GM12878 (cell line): ENCODE results near the gene SF3B6. TPM values are rescaled to one million over a fixed set of nuclear protein-coding genes. Genes with fewer than 3 reads are reported as not detected.
"Not testable (repeated sequence)": the region's sequence is repeated elsewhere in the genome, so short reads cannot be mapped to it uniquely, and the experiment has no call there.

ENCODE experiments used
- ATAC-seq: fragments of 200-7000 bp; cut with Tn5 transposase; 3 replicates; pipeline ENCODE4 v1.9.1; 2020; ENCODE audit warnings: mild to moderate bottlenecking, moderate library complexity
- BruUV-seq: library from RNA; stranded (reverse); fragments of 400-500 nt; replicated peaks from 2 replicates; lab custom pipeline; 2021; lab: Mats Ljungman, UMichigan
- CTCF ChIA-PET: fragments of 300-600 bp; sonication (Branson Sonifier 250); formaldehyde crosslinking; extraction: SDS; loops from one replicate; lab custom pipeline; 2021; ENCODE audit warnings: inconsistent platforms; lab: Yijun Ruan, JAX
- POLR2A ChIA-PET: fragments of 350-600 bp; formaldehyde crosslinking; extraction: SDS; loops from one replicate; lab custom pipeline; 2021; ENCODE audit warnings: inconsistent platforms; lab: Charles Lee
- RAD21 ChIA-PET: fragments of 300-600 bp; sonication (Branson Sonifier 250); formaldehyde crosslinking; loops from one replicate; lab custom pipeline; 2023; ENCODE audit warnings: antibody characterized with exemption; ENCODE audit not compliant: unreplicated experiment; lab: Charles Lee
- SMC1A ChIA-PET: fragments of 300-600 bp; sonication (Branson Sonifier 250); formaldehyde crosslinking; loops from one replicate; lab custom pipeline; 2023; ENCODE audit not compliant: unreplicated experiment, uncharacterized antibody; lab: Charles Lee
- DNase-seq: peaks from one replicate; pipeline ENCODE4 v3.0.0-alpha.2; 2011; ENCODE audit warnings: low read depth, low spot score
- FAIRE-seq: peaks from 3 replicates; lab custom pipeline; 2011; peaks lifted over from hg19 to GRCh38; lab: Jason Lieb, UNC
- H2AFZ ChIP-seq: 2 replicates; pipeline ENCODE4 v1.6.0; 2011; ENCODE audit warnings: low read depth, low read length, control low read depth; ENCODE audit not compliant: control insufficient read depth
- H3K27ac ChIP-seq: 2 replicates; pipeline ENCODE4 v1.5.1; 2011; ENCODE audit warnings: control low read depth; ENCODE audit not compliant: control insufficient read depth, insufficient read depth
- H3K27me3 ChIP-seq, 2 experiments: replicated peaks in 1 of 2; 2 replicates each; pipeline versions ENCODE4 v1.6.0 to v1.6.1; 2011; ENCODE audit warnings: low read length in 1 of 2; ENCODE audit not compliant: control insufficient read depth in 2 of 2, insufficient read depth in 2 of 2
- H3K36me3 ChIP-seq, 2 experiments: 2 replicates each; pipeline ENCODE4 v1.5.1; 2011; ENCODE audit warnings: low read length in 1 of 2; ENCODE audit not compliant: control insufficient read depth in 2 of 2, insufficient read depth in 2 of 2
- H3K4me1 ChIP-seq: 2 replicates; pipeline ENCODE4 v1.6.1; 2011; ENCODE audit warnings: mild to moderate bottlenecking, low read length, moderate library complexity, mixed read lengths; ENCODE audit not compliant: control insufficient read depth, insufficient read depth
- H3K4me2 ChIP-seq: 2 replicates; pipeline ENCODE4 v1.6.0; 2011; ENCODE audit warnings: control low read depth; ENCODE audit not compliant: control insufficient read depth, insufficient read depth
- H3K4me3 ChIP-seq: fragments of 200-600 bp; sonication (generic); 2 replicates; pipeline ENCODE4 v1.5.1; 2016
- H3K79me2 ChIP-seq: 2 replicates; pipeline ENCODE4 v1.6.0; 2011; ENCODE audit warnings: low read length; ENCODE audit not compliant: control insufficient read depth, insufficient read depth
- H3K9ac ChIP-seq: 2 replicates; pipeline ENCODE4 v1.8.0; 2011; ENCODE audit warnings: low read length, control low read depth, mixed read lengths; ENCODE audit not compliant: control insufficient read depth, insufficient read depth
- H3K9me3 ChIP-seq: replicated peaks from 3 replicates; pipeline ENCODE4 v1.5.1; 2011; ENCODE audit warnings: mild to moderate bottlenecking, low read length; ENCODE audit not compliant: control insufficient read depth, insufficient read depth
- H4K20me1 ChIP-seq: 2 replicates; pipeline ENCODE4 v1.6.0; 2011; ENCODE audit not compliant: control insufficient read depth, insufficient read depth
- BCL11A ChIP-seq: IDR thresholded peaks from 2 replicates; pipeline ENCODE4 v1.6.1; 2011; ENCODE audit warnings: low read depth, low read length
- CBFB ChIP-seq: IDR thresholded peaks from 2 replicates; pipeline ENCODE4 v1.6.1; 2016; ENCODE audit warnings: antibody characterized with exemption, low read depth
- ETV6 ChIP-seq, 2 experiments: fragments of 450-650 bp in 1 of 2; IDR thresholded peaks in 1 of 2; conservative IDR thresholded peaks in 1 of 2; 2 replicates each; pipeline ENCODE4 v1.6.1; 2014; ENCODE audit warnings: antibody characterized with exemption in 1 of 2, borderline replicate concordance in 1 of 2, low read depth in 1 of 2, mild to moderate bottlenecking in 1 of 2, moderate library complexity in 1 of 2
- GATAD2B ChIP-seq: fragments of 450-650 bp; conservative IDR thresholded peaks from 2 replicates; pipeline ENCODE4 v1.6.1; 2017; ENCODE audit warnings: low read depth, mild to moderate bottlenecking, moderate library complexity
- MEF2A ChIP-seq: IDR thresholded peaks from 2 replicates; pipeline ENCODE4 v1.6.1; 2011; ENCODE audit warnings: low read depth, mild to moderate bottlenecking, low read length, moderate library complexity; ENCODE audit not compliant: insufficient read depth
- SMARCA5 ChIP-seq: fragments of 450-650 bp; IDR thresholded peaks from 2 replicates; pipeline ENCODE4 v1.6.1; 2017; ENCODE audit warnings: mild to moderate bottlenecking
- ZNF24 ChIP-seq: fragments of 450-650 bp; IDR thresholded peaks from 2 replicates; pipeline ENCODE4 v1.6.1; 2017; ENCODE audit warnings: antibody characterized with exemption, mild to moderate bottlenecking
- ZSCAN29 ChIP-seq: fragments of 450-650 bp; IDR thresholded peaks from 2 replicates; pipeline ENCODE4 v1.6.1; 2017; ENCODE audit warnings: mild to moderate bottlenecking, moderate library complexity
- WGBS: methylation state at CpG from one replicate; pipeline ENCODE4 v1.1.6; 2016; ENCODE audit warnings: low lambda C conversion rate; ENCODE audit not compliant: insufficient replicate concordance, insufficient coverage; ENCODE audit errors: missing lambda C conversion rate; 5-methylcytosine and 5-hydroxymethylcytosine counted together
- in situ Hi-C: fragments of 300-500 bp; cut with MboI; formaldehyde crosslinking; loops from 9 replicates; pipeline ENCODE4 v1.14.3; 2018; ENCODE audit warnings: mixed read lengths
- intact Hi-C: fragments of 100-400 bp; cut with micrococcal nuclease; formaldehyde crosslinking; loops from one replicate; pipeline ENCODE4 v1.14.2; 2022; ENCODE audit not compliant: unreplicated experiment
- polyA plus RNA-seq, 11 experiments: library from polyadenylated mRNA; depleted of rRNA in 4 of 11; unstranded in 6 of 11; stranded (reverse) in 5 of 11; fragments of >200 nt; fragmentation: Nextera tagmentation in 4 of 11; fragmentation: Illumina TruSeq in 1 of 11; extraction: Ambion mirVana in 4 of 11; extraction: Trizol in 1 of 11; gene quantifications; 1 replicate in 1 of 11; 2 replicates in 10 of 11; pipeline versions ENCODE4 v1.2.1 to v1.2.3, GENCODE V29; 2011 to 2016; ENCODE audit warnings: inconsistent platforms in 2 of 11, missing spikeins in 2 of 11, low read depth in 1 of 11
- total RNA-seq, 4 experiments: library from RNA; depleted of rRNA in 3 of 4; stranded (reverse); fragments of >200 nt in 3 of 4; fragmentation: Illumina TruSeq in 1 of 4; extraction: Trizol in 1 of 4; gene quantifications; 2 replicates each; pipeline versions ENCODE4 v1.2.1 to v1.2.3, GENCODE V29; 2013 to 2021
- TF ChIP-seq, protein P1 (sequence below): IDR thresholded peaks from 2 replicates; pipeline ENCODE4 v1.6.1; 2011; ENCODE audit warnings: low read depth, mild to moderate bottlenecking, low read length, moderate library complexity, borderline replicate concordance; ENCODE audit errors: extremely low read depth
- TF ChIP-seq, protein P2 (sequence below): IDR thresholded peaks from 2 replicates; pipeline ENCODE4 v1.6.1; 2012; ENCODE audit warnings: low read depth, low read length, improper control_type of control experiment
- TF ChIP-seq, protein P3 (sequence below): IDR thresholded peaks from 2 replicates; pipeline ENCODE4 v1.6.1; 2012; ENCODE audit warnings: low read depth, low read length, improper control_type of control experiment

The SF3B6 gene
- total and polyA plus RNA-seq, 10 of the 15 experiments (the other 5 are each of a cell fraction or from before 2014, with no cell fraction given), result 118 to 584 (median 270) TPM

DNA sequence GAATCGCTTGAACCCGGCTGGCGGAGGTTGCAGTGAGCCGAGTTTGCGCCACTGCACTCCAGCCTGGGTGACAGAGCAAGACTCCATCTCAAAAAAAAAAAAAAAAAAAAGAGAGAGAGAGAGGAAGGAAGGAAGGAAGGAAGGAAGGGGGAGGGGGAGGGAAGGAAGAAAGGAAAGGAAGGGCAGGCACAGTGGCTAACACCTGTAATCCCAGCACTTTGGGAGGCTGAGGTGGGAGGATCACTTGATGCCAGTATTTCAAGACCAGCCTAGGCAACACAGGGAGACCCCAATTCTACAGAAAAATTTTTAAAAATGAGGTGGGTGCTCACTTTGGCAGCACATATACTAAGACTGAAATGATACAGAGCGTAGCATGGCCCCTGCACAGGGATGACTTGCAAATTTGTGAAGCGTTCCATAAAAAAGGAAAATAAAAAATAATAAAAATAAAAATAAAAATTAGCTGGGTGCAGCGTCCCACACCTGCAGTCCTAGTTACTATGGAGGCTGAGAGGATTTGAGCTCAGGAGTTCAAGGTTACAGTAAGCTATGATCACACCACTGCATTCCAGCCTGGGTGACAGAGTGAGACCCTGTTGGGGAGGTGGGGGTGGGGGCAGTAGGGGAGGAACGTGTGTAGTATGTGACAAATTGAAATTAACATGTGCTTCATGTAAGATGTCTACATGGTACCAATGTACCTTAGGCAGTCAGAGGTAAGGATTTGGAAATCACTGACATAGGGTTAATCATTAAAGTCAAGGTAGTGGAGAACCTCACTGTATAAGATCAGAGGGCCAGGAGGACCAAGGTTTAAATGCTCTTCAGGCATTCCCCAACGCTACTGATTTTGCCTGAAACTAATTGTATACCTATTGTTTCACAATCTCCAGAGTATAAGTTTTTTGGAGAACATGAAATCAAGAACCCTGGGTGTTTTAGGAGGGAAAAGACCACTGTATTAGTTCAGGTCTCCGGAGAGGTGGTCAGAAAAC lies 30.3 kb downstream of the SF3B6 start:
- H3K4me1 ChIP-seq, result peaks cover 11% of the 10 kb centered on the region
- H3K79me2 ChIP-seq, result peaks cover 7% of the 10 kb centered on the region
- BruUV-seq, result no TSS peak
- TF ChIP-seq ETV6 (conservative IDR thresholded peaks at IDR 0.05 in 1 of 2, IDR thresholded peaks at IDR 0.05 in 1 of 2; ENCODE audit: borderline replicate concordance in 1 of 2, low read depth in 1 of 2), result no peak
- no peak for TF ChIP-seq MEF2A
- TF ChIP-seq SMARCA5, result no peak
- TF ChIP-seq, protein P1, sequence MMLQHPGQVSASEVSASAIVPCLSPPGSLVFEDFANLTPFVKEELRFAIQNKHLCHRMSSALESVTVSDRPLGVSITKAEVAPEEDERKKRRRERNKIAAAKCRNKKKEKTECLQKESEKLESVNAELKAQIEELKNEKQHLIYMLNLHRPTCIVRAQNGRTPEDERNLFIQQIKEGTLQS, result no peak
- TF ChIP-seq ZNF24, result no peak
- TF ChIP-seq BCL11A, result no peak
- TF ChIP-seq ZSCAN29, result no peak
- no peak for TF ChIP-seq GATAD2B
- TF ChIP-seq, protein P2, sequence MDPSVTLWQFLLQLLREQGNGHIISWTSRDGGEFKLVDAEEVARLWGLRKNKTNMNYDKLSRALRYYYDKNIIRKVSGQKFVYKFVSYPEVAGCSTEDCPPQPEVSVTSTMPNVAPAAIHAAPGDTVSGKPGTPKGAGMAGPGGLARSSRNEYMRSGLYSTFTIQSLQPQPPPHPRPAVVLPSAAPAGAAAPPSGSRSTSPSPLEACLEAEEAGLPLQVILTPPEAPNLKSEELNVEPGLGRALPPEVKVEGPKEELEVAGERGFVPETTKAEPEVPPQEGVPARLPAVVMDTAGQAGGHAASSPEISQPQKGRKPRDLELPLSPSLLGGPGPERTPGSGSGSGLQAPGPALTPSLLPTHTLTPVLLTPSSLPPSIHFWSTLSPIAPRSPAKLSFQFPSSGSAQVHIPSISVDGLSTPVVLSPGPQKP, result no peak
- TF ChIP-seq CBFB, result no peak
- TF ChIP-seq, protein P3, sequence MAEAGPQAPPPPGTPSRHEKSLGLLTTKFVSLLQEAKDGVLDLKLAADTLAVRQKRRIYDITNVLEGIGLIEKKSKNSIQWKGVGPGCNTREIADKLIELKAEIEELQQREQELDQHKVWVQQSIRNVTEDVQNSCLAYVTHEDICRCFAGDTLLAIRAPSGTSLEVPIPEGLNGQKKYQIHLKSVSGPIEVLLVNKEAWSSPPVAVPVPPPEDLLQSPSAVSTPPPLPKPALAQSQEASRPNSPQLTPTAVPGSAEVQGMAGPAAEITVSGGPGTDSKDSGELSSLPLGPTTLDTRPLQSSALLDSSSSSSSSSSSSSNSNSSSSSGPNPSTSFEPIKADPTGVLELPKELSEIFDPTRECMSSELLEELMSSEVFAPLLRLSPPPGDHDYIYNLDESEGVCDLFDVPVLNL, result no peak
- in situ Hi-C loops, result no loop called here
- H3K36me3 ChIP-seq, result no peaks in the 10 kb centered on the region
- no peak for ATAC-seq
- no peak overlapping the region for H2AFZ ChIP-seq
- no peak overlapping the region for H3K27ac ChIP-seq
- no peaks in the 10 kb centered on the region for H4K20me1 ChIP-seq
- ChIA-PET RAD21 (interaction anchor here (1.7 kb wide), 1 partner anchor 38 kb away, joined by 21 read pairs; the partner anchor contains the start of gene TP53I3), SMC1A (no interaction called here), CTCF (interaction anchor here (0.7 to 1.0 kb wide), 2 partner anchors 15 to 39 kb away, joined by 3 read pairs; partner anchors contain the start of gene TP53I3), POLR2A (interaction anchor here (1.3 kb wide), 1 partner anchor 119 kb away, joined by 3 read pairs; the partner anchor contains the start of gene ATAD2B)
- intact Hi-C loops, result loop anchor here (5.0 kb wide), 1 partner anchor 119 kb away; the partner anchor contains the start of gene ATAD2B
- peak overlapping the region; percentile 78 for H3K4me3 ChIP-seq
- no peak for FAIRE-seq
- H3K27me3 ChIP-seq, result peaks cover 0 to 5% of the 10 kb centered on the region in 2 experiments; a peak in 3 of 4 replicates
- H3K9ac ChIP-seq, result peak overlapping the region; percentile 77
- H3K9me3 ChIP-seq, result no peaks in the 10 kb centered on the region
- WGBS, result 74% methylated on average over 11 of the region's 11 CpGs
- peak overlapping the region; percentile 72 for H3K4me2 ChIP-seq
- no peak for DNase-seq

DNA sequence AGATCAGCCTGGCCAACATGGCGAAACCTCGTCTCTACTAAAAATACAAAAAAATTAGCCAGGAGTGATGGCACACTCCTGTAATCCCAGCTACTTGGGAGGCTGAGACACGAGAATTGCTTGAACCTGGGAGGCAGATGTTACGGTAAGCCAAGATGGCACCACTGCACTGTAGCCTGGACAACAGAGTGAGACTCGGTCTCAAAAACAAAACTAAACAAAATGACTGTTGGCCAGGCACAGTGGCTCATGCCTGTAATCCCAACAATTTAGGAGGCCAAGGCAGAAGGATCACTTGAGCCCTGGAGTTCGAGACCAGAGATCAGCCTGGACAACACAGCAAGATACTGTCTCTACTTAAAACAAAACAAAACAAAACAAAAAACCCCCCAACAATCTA lies 33.0 kb downstream of the SF3B6 start:
- H3K4me1 ChIP-seq, intact Hi-C loops, H3K9me3 ChIP-seq, RAD21 ChIA-PET, CTCF ChIA-PET, DNase-seq, H3K27me3 ChIP-seq, H3K36me3 ChIP-seq, ATAC-seq, H3K9ac ChIP-seq, FAIRE-seq, H4K20me1 ChIP-seq, BruUV-seq, H3K79me2 ChIP-seq, in situ Hi-C loops, SMC1A ChIA-PET, H3K27ac ChIP-seq, H3K4me3 ChIP-seq, H3K4me2 ChIP-seq, H2AFZ ChIP-seq: not testable (repeated sequence)
- 98% methylated on average over 6 of the region's 6 CpGs for WGBS
- POLR2A ChIA-PET, result interaction anchor here (0.6 kb wide), 1 partner anchor 17 kb away, joined by 3 read pairs; no protein-coding TSS in a partner anchor
